Adrenal gland (tissue), 12 donors: ENCODE measurements around the gene SHH. TPM values are rescaled to one million over a fixed set of nuclear protein-coding genes. Genes with fewer than 3 reads are reported as not detected.

ENCODE experiments used
- DNase-seq, 7 donors: peaks; one replicate each; pipeline ENCODE4 v3.0.0-alpha.2; 2019 to 2020
- H3K27ac ChIP-seq, 5 donors: fragments of 200-600 bp; sonication (generic) in 4 of 5; 1 replicate in 3 of 5; 2 replicates in 2 of 5; pipeline versions ENCODE4 v1.5.1 to v1.8.0; 2016 to 2020; ENCODE audit warnings: mild to moderate bottlenecking in 1 of 5
- H3K27me3 ChIP-seq: fragments of 200-600 bp; 2 replicates; pipeline ENCODE4 v1.8.0; 2021
- H3K36me3 ChIP-seq, 2 donors: fragments of 200-600 bp; replicated peaks in 1 of 2; 1 replicate in 1 of 2; 2 replicates in 1 of 2; pipeline versions ENCODE4 v1.5.1 to v1.8.0; 2018 to 2022
- H3K4me1 ChIP-seq, 2 donors: fragments of 200-600 bp; replicated peaks in 1 of 2; 1 replicate in 1 of 2; 2 replicates in 1 of 2; pipeline versions ENCODE4 v1.5.1 to v1.8.0; 2018 to 2021
- H3K4me3 ChIP-seq, 4 donors: fragments of 200-600 bp; sonication (generic) in 3 of 4; one replicate each; pipeline ENCODE4 v1.5.1; 2016 to 2018
- H3K9me3 ChIP-seq, 3 donors: fragments of 200-600 bp; sonication (generic) in 1 of 3; replicated peaks in 1 of 3; 1 replicate in 2 of 3; 2 replicates in 1 of 3; pipeline versions ENCODE4 v1.5.1 to v1.8.0; 2016 to 2021
- POLR2A ChIP-seq, 2 donors: fragments of 450-650 bp; IDR thresholded peaks; one replicate each; pipeline ENCODE4 v1.6.1; 2017; ENCODE audit warnings: antibody characterized with exemption in 2 of 2, mild to moderate bottlenecking in 2 of 2, moderate library complexity in 1 of 2
- WGBS, 4 donors: extraction: QIAGEN DNeasy Blood & Tissue Kit in 2 of 4; methylation state at CpG; one replicate each; pipeline versions ENCODE4 v1.1.5 to v1.1.7; 2013 to 2017; 5-methylcytosine and 5-hydroxymethylcytosine counted together
- intact Hi-C, 2 donors: fragments of 100-400 bp; cut with DNase I; formaldehyde crosslinking; loops; one replicate each; pipeline versions ENCODE4 v1.14.1 to v1.15.0; 2022 to 2023
- polyA plus RNA-seq, 3 donors: library from polyadenylated mRNA; stranded (reverse); fragments of 200-250 nt in 2 of 3; fragments of 350-450 nt in 1 of 3; fragmentation: Illumina TruSeq in 1 of 3; extraction: RNeasy Lipid Tissue Mini Kit (QIAGEN cat#74804) in 1 of 3; gene quantifications; one replicate each; pipeline ENCODE4 v1.2.3, GENCODE V29; 2013 to 2014
- total RNA-seq, 9 donors: library from RNA; depleted of rRNA in 4 of 9; stranded (reverse); fragments of >200 nt in 4 of 9; fragments of 120-200 nt in 1 of 9; fragmentation: NEBNext Ultra II Directional in 1 of 9; extraction: Animal tissue kit (Norgen Biotek cat#: 25700) in 1 of 9; gene quantifications; one replicate each; pipeline versions ENCODE4 v1.1.0 to v1.2.4, GENCODE V29; 2013 to 2023
- TF ChIP-seq, protein P1 (sequence below), 6 experiments: fragments of 450-650 bp in 4 of 6; fragments of 200-600 bp in 2 of 6; sonication (generic) in 1 of 6; IDR thresholded peaks; 1 replicate in 5 of 6; 2 replicates in 1 of 6; pipeline versions ENCODE4 v1.5.1 to v1.8.0; 2016 to 2021; ENCODE audit warnings: antibody characterized with exemption in 6 of 6, mild to moderate bottlenecking in 2 of 6, moderate library complexity in 1 of 6
- donor health status: healthy with polysubstance abuse.
- donor health status: Bipolar disorder and iron deficiency.
- donor health status: DM: yes; HTN: yes; CAD: no.
- donor health status: DM: no; HTN: no; CAD: no.
- donor health status: DM: no; HTN: no; CAD: no.
- donor health status: DM: yes; HTN: yes; CAD: no.

SHH gene
- total and polyA plus RNA-seq, 12 donors: 2.1 to 38.0 (median 11.0) TPM

DNA sequence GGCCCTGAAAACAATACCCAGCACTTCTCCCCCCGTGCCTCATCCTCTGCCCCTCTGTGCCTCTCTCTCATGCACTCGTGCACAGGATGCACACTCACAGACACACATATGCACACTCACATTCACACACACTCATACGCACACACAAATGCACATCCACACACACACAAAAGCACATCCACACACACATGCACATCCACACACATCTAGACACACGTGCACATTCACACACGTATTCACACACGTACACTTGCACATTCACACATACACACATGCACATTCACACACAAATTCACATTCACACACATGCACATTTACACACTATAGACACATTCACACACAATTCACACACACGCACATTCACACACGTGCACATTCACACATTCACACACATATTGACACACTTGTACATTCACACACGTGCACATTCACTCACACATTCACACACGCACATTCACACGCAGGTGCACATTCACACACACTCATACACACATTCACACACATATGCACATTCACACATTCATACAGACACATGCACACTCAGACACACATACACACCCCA, 19.2 kb downstream of the SHH start:
- DNase-seq: peak in 1 of 7 donors; percentile 4
- Histone ChIP-seq H3K36me3 (no peaks in the 10 kb centered on the region), H3K9me3 (no peaks in the 10 kb centered on the region), H3K27ac (no peak overlapping the region), H3K4me1 (peaks cover 0 to 7% of the 10 kb centered on the region in 2 donors), H3K27me3 (peaks cover 15% of the 10 kb centered on the region), H3K4me3 (no peak overlapping the region)
- 81 to 88% (median 84%) methylated on average over 11 of the region's 11 CpGs for WGBS, 4 donors
- intact Hi-C loops: loop anchor here (10.0 kb wide), 3 partner anchors 972 to 1132 kb away; no protein-coding TSS in a partner anchor
- TF ChIP-seq, protein P1, sequence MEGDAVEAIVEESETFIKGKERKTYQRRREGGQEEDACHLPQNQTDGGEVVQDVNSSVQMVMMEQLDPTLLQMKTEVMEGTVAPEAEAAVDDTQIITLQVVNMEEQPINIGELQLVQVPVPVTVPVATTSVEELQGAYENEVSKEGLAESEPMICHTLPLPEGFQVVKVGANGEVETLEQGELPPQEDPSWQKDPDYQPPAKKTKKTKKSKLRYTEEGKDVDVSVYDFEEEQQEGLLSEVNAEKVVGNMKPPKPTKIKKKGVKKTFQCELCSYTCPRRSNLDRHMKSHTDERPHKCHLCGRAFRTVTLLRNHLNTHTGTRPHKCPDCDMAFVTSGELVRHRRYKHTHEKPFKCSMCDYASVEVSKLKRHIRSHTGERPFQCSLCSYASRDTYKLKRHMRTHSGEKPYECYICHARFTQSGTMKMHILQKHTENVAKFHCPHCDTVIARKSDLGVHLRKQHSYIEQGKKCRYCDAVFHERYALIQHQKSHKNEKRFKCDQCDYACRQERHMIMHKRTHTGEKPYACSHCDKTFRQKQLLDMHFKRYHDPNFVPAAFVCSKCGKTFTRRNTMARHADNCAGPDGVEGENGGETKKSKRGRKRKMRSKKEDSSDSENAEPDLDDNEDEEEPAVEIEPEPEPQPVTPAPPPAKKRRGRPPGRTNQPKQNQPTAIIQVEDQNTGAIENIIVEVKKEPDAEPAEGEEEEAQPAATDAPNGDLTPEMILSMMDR (IDR thresholded peaks at IDR 0.05): no peak
- no peak for TF ChIP-seq POLR2A (IDR thresholded peaks at IDR 0.05)

DNA sequence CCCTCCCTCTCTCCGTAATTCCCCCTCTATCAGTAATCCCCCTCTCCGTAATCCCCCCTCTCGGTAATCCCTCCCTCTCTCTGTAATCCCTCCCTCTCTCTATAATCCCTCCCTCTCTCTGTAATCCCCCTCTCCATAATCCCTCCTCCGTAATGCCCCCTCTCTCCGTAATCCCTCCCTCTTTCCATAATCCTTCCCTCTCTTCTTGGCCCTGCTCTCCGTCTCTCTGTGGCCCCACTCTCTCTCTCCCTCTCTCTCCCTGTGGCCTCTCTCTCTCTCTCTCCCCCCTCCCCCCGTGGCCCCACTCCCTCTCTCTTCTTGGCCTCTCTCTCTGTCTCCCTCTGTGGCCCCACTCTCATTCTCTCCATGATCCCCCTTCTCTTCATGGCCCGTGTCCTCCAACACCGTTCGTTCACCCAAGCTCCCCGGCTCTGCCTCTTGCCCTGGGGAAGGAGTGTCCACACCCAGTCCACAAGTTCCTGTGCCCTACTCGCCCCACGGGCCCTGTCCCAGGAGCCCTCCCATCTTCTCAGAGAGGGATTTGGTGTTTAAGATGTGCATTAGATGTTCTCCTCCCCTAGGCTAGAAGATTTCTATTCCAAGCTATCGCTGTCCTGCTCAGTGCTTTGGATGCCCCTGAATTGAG, 19.8 kb downstream of the SHH start:
- Histone ChIP-seq H3K27ac (no peak overlapping the region), H3K4me1 (peaks cover 0 to 7% of the 10 kb centered on the region in 2 donors), H3K4me3 (no peak overlapping the region), H3K9me3 (no peaks in the 10 kb centered on the region), H3K36me3 (no peaks in the 10 kb centered on the region), H3K27me3 (peaks cover 15% of the 10 kb centered on the region)
- intact Hi-C loops: loop anchor here (10.0 kb wide), 3 partner anchors 972 to 1132 kb away; no protein-coding TSS in a partner anchor
- 85 to 91% (median 88%) methylated on average over 14 of the region's 14 CpGs for WGBS, 4 donors
- TF ChIP-seq, protein P1 (IDR thresholded peaks at IDR 0.05): no peak
- peak in 1 of 7 donors; percentile 5 for DNase-seq

DNA sequence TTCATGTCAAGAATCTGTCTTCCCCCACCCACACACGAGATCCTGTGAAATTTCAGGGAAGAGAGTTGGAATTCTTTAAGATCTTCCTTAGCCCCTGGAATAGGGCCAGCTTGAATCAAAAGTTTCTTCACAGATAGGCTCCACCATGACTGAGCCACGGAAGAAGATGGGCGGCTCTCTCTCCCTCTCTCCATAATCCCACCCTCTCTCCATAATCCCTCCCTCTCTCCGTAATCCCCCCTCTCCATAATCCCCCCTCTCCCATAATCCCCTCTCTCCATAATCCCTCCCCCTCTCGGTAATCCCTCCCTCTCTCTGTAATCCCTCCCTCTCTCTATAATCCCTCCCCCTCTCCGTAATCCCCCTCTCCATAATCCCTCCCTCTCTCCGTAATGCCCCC, 20.4 kb downstream of the SHH start:
- no peak overlapping the region for H3K27ac ChIP-seq

DNA sequence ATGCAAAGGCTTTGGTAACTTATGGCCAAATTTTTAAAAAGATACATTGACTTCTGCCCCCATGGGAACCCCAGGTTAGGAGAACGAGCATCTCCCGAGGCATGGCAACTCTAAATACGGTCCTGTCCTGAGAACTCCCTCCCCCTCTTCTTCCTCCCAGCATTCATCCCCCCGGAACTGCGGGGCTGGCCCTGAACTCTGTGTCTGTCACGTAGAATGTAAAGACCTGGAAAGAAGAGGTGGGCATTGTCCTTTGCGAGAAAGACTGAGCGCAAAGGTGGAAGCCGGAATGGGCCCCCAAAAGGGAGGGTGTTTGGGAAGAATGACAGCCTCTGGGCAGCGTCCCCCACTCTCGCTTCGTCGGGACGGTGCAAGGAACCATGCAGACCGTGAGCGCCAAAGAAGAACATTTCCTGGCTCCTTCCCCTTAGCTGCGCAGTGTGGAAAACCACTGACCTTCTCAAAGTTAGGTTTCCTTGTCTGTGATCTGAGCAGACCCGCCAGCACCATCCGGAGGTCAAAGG, 21.0 kb downstream of the SHH start:
- H3K27me3 ChIP-seq: peaks cover 10% of the 10 kb centered on the region
- H3K27ac ChIP-seq: no peak overlapping the region
- TF ChIP-seq, protein P1 (IDR thresholded peaks at IDR 0.05): no peak
- TF ChIP-seq POLR2A (IDR thresholded peaks at IDR 0.05): no peak
- H3K36me3 ChIP-seq: no peaks in the 10 kb centered on the region
- intact Hi-C loops: loop anchor here (10.0 kb wide), 3 partner anchors 974 to 1134 kb away; no protein-coding TSS in a partner anchor
- no peak overlapping the region for H3K4me3 ChIP-seq
- WGBS, 4 donors: 80 to 85% (median 84%) methylated on average over 19 of the region's 19 CpGs
- H3K9me3 ChIP-seq: no peaks in the 10 kb centered on the region
- DNase-seq: peak in 2 of 7 donors; percentile 11 to 19
- H3K4me1 ChIP-seq: peaks cover 0 to 7% of the 10 kb centered on the region in 2 donors

More for the DNA sequence above, 20.4 kb downstream of the SHH start:
- Histone ChIP-seq H3K36me3 (no peaks in the 10 kb centered on the region), H3K9me3 (no peaks in the 10 kb centered on the region), H3K27me3 (peaks cover 15% of the 10 kb centered on the region), H3K4me3 (no peak overlapping the region), H3K4me1 (peaks cover 3 to 6% of the 10 kb centered on the region in 2 donors)
- DNase-seq: no peak
- 75 to 78% (median 76%) methylated on average over 6 of the region's 7 CpGs for WGBS, 4 donors
- no peak for TF ChIP-seq POLR2A (IDR thresholded peaks at IDR 0.05)
- intact Hi-C loops: loop anchor here (10.0 kb wide), 3 partner anchors 973 to 1133 kb away; no protein-coding TSS in a partner anchor
